ENCODE results near the gene MOB1B. TPM values are rescaled to one million over a fixed set of nuclear protein-coding genes. Genes with fewer than 3 reads are reported as not detected.

MOB1B gene
- total RNA-seq, 5 donors from 2014 or later (not counting 1 experiment from before 2014, with no cell fraction given): 10.7 to 16.0 (median 11.2) TPM

GRCh38 chr4:70920592-70920991 is 18.4 kb downstream of the MOB1B start:
- no peak overlapping the region for H3K27ac Mint-ChIP-seq

GRCh38 chr4:70925418-70925817 is 23.2 kb downstream of the MOB1B start:
- H3K27me3 ChIP-seq (replicated peaks in 1 of 2; ENCODE audit: control insufficient read depth in 2 of 2, extremely low read depth in 1 of 2, insufficient read depth in 2 of 2, low read length in 1 of 2): no peaks in the 10 kb centered on the region
- Mint-ChIP-seq H3K27me3 (no peaks in the 10 kb centered on the region), H3K9me3 (no peaks in the 10 kb centered on the region), H3K4me3 (peak overlapping the region in 1 of 3 donors; percentile 19), H3K36me3 (peaks cover 6% of the 10 kb centered on the region), H3K4me1 (peaks cover 30 to 49% (median 39%) of the 10 kb centered on the region in 3 donors), H3K27ac (no peak overlapping the region)
- CTCF ChIA-PET: no interaction called here
- POLR2A ChIA-PET: interaction anchor here in 1 of 2 donors (0.8 kb wide), 1 partner anchor 222 kb away, joined by 7 read pairs; no protein-coding TSS in a partner anchor
- H3K36me3 ChIP-seq (ENCODE audit: control insufficient read depth in 2 of 2, extremely low read depth in 1 of 2, insufficient read depth in 1 of 2, low read length in 1 of 2): no peaks in the 10 kb centered on the region
- no peak overlapping the region for H3K27ac ChIP-seq (ENCODE audit: low read length)
- no CpG with 5 or more reads among the region's 1 CpG for WGBS (ENCODE audit: insufficient coverage)
- H3K9me3 ChIP-seq: no peaks in the 10 kb centered on the region
- DNase-seq: no peak
- no peak overlapping the region for H3K4me3 ChIP-seq (ENCODE audit: control insufficient read depth in 1 of 2, extremely low read depth in 1 of 2, low read length in 1 of 2)
- no peak for ATAC-seq (replicated peaks in 1 of 4)
- peaks cover 14% of the 10 kb centered on the region in 2 experiments for H3K4me1 ChIP-seq (ENCODE audit: control insufficient read depth in 1 of 2, extremely low read depth in 1 of 2, insufficient read depth in 2 of 2, low read length in 2 of 2)

More at GRCh38 chr4:70920592-70920991, 18.4 kb downstream of the MOB1B start:
- Histone ChIP-seq H3K9me3 (no peaks in the 10 kb centered on the region), H3K27me3 (replicated peaks in 1 of 2; ENCODE audit: control insufficient read depth in 2 of 2, extremely low read depth in 1 of 2, insufficient read depth in 2 of 2, low read length in 1 of 2) (no peaks in the 10 kb centered on the region), H3K36me3 (ENCODE audit: control insufficient read depth in 2 of 2, extremely low read depth in 1 of 2, insufficient read depth in 1 of 2, low read length in 1 of 2) (no peaks in the 10 kb centered on the region), H3K4me3 (ENCODE audit: control insufficient read depth in 1 of 2, extremely low read depth in 1 of 2, low read length in 1 of 2) (no peak overlapping the region), H3K27ac (ENCODE audit: low read length) (no peak overlapping the region), H3K4me1 (ENCODE audit: control insufficient read depth in 1 of 2, extremely low read depth in 1 of 2, insufficient read depth in 2 of 2, low read length in 2 of 2) (peaks cover 0 to 2% of the 10 kb centered on the region in 2 experiments)
- ChIA-PET CTCF (interaction anchor here in 1 of 2 donors (0.6 kb wide), 1 partner anchor 12 kb away, joined by 3 read pairs; no protein-coding TSS in a partner anchor), POLR2A (interaction anchor here in 1 of 2 donors (0.6 kb wide), 1 partner anchor 200 kb away, joined by 3 read pairs; no protein-coding TSS in a partner anchor)
- DNase-seq (no peak), ATAC-seq (replicated peaks in 1 of 4) (no peak)
- Mint-ChIP-seq H3K4me1 (peaks cover 6 to 30% (median 15%) of the 10 kb centered on the region in 3 donors), H3K4me3 (no peak overlapping the region), H3K9me3 (peaks cover 0 to 3% (median 0%) of the 10 kb centered on the region in 3 donors), H3K27me3 (no peaks in the 10 kb centered on the region), H3K36me3 (peaks cover 15% of the 10 kb centered on the region)

- Histone ChIP-seq H3K4me1 (ENCODE audit: control insufficient read depth in 1 of 2, extremely low read depth in 1 of 2, insufficient read depth in 2 of 2, low read length in 2 of 2) (peaks cover 14% of the 10 kb centered on the region in 2 experiments), H3K9me3 (no peaks in the 10 kb centered on the region), H3K27me3 (replicated peaks in 1 of 2; ENCODE audit: control insufficient read depth in 2 of 2, extremely low read depth in 1 of 2, insufficient read depth in 2 of 2, low read length in 1 of 2) (no peaks in the 10 kb centered on the region), H3K4me3 (ENCODE audit: control insufficient read depth in 1 of 2, extremely low read depth in 1 of 2, low read length in 1 of 2) (no peak overlapping the region), H3K27ac (ENCODE audit: low read length) (no peak overlapping the region), H3K36me3 (ENCODE audit: control insufficient read depth in 2 of 2, extremely low read depth in 1 of 2, insufficient read depth in 1 of 2, low read length in 1 of 2) (no peaks in the 10 kb centered on the region)
- DNase-seq: no peak
- ChIA-PET POLR2A (interaction anchor here in 1 of 2 donors (0.8 kb wide), 1 partner anchor 223 kb away, joined by 7 read pairs; no protein-coding TSS in a partner anchor), CTCF (no interaction called here)
- ATAC-seq (replicated peaks in 1 of 4): no peak
- peaks cover 2% of the 10 kb centered on the region for H3K36me3 Mint-ChIP-seq
- H3K4me3 Mint-ChIP-seq: peak overlapping the region in 2 of 3 donors; percentile 5 to 19
- no peaks in the 10 kb centered on the region for H3K27me3 Mint-ChIP-seq
- H3K9me3 Mint-ChIP-seq: no peaks in the 10 kb centered on the region
- peak overlapping the region in 1 of 2 donors; percentile 64 for H3K27ac Mint-ChIP-seq
- 66% methylated on average over 2 of the region's 6 CpGs for WGBS (ENCODE audit: insufficient coverage)
- peaks cover 35 to 54% (median 45%) of the 10 kb centered on the region in 3 donors for H3K4me1 Mint-ChIP-seq
These were observed 23.9 kb downstream of the MOB1B start for GRCh38 chr4:70925899-70926635.

GRCh38 chr4:70927502-70928137 is 25.5 kb downstream of the MOB1B start:
- peaks cover 14% of the 10 kb centered on the region in 2 experiments for H3K4me1 ChIP-seq (ENCODE audit: control insufficient read depth in 1 of 2, extremely low read depth in 1 of 2, insufficient read depth in 2 of 2, low read length in 2 of 2)
- Mint-ChIP-seq H3K4me1 (peaks cover 37 to 47% (median 41%) of the 10 kb centered on the region in 3 donors), H3K36me3 (peaks cover 2% of the 10 kb centered on the region), H3K4me3 (peak overlapping the region in 2 of 3 donors; percentile 19 to 23), H3K9me3 (no peaks in the 10 kb centered on the region), H3K27ac (peak overlapping the region; percentile 7 to 73), H3K27me3 (no peaks in the 10 kb centered on the region)
- H3K27ac ChIP-seq (ENCODE audit: low read length): peak overlapping the region; percentile 34
- peak overlapping the region in 1 of 2 donors; percentile 32 for H3K4me3 ChIP-seq (ENCODE audit: control insufficient read depth in 1 of 2, extremely low read depth in 1 of 2, low read length in 1 of 2)
- WGBS (ENCODE audit: insufficient coverage): 56% methylated on average over 2 of the region's 8 CpGs
- H3K36me3 ChIP-seq (ENCODE audit: control insufficient read depth in 2 of 2, extremely low read depth in 1 of 2, insufficient read depth in 1 of 2, low read length in 1 of 2): no peaks in the 10 kb centered on the region
- ATAC-seq (replicated peaks in 1 of 4) (peak; percentile 45 to 89 (median 63)), DNase-seq (peak in 32 of 35 experiments; percentile 2 to 58 (median 22))
- POLR2A ChIA-PET: no interaction called here
- no peaks in the 10 kb centered on the region for H3K27me3 ChIP-seq (replicated peaks in 1 of 2; ENCODE audit: control insufficient read depth in 2 of 2, extremely low read depth in 1 of 2, insufficient read depth in 2 of 2, low read length in 1 of 2)
- CTCF ChIA-PET: interaction anchor here (0.7 to 1.0 kb wide), 2 partner anchors 15 to 192 kb away, joined by 4 to 5 read pairs; no protein-coding TSS in a partner anchor
- no peaks in the 10 kb centered on the region for H3K9me3 ChIP-seq

GRCh38 chr4:70930530-70931256 is 28.5 kb downstream of the MOB1B start:
- no peaks in the 10 kb centered on the region for H3K27me3 Mint-ChIP-seq
- DNase-seq (no peak), ATAC-seq (replicated peaks in 1 of 4) (no peak)
- peak overlapping the region in 1 of 2 donors; percentile 66 for H3K27ac Mint-ChIP-seq
- no peak overlapping the region for H3K4me3 Mint-ChIP-seq
- POLR2A ChIA-PET: interaction anchor here (0.6 kb wide), 2 partner anchors 28 to 251 kb away, joined by 6 to 7 read pairs; no protein-coding TSS in a partner anchor
- Histone ChIP-seq H3K9me3 (no peaks in the 10 kb centered on the region), H3K4me3 (ENCODE audit: control insufficient read depth in 1 of 2, extremely low read depth in 1 of 2, low read length in 1 of 2) (no peak overlapping the region), H3K27ac (ENCODE audit: low read length) (no peak overlapping the region), H3K27me3 (replicated peaks in 1 of 2; ENCODE audit: control insufficient read depth in 2 of 2, extremely low read depth in 1 of 2, insufficient read depth in 2 of 2, low read length in 1 of 2) (no peaks in the 10 kb centered on the region), H3K4me1 (ENCODE audit: control insufficient read depth in 1 of 2, extremely low read depth in 1 of 2, insufficient read depth in 2 of 2, low read length in 2 of 2) (peaks cover 11 to 18% of the 10 kb centered on the region in 2 experiments), H3K36me3 (ENCODE audit: control insufficient read depth in 2 of 2, extremely low read depth in 1 of 2, insufficient read depth in 1 of 2, low read length in 1 of 2) (no peaks in the 10 kb centered on the region)
- peaks cover 6% of the 10 kb centered on the region for H3K36me3 Mint-ChIP-seq
- WGBS (ENCODE audit: insufficient coverage): no CpG with 5 or more reads among the region's 2 CpGs
- peaks cover 30 to 39% (median 33%) of the 10 kb centered on the region in 3 donors for H3K4me1 Mint-ChIP-seq
- CTCF ChIA-PET: interaction anchor here (0.6 to 0.7 kb wide), 4 partner anchors 27 to 89 kb away, joined by 4 to 7 read pairs (median 4); no protein-coding TSS in a partner anchor
- no peaks in the 10 kb centered on the region for H3K9me3 Mint-ChIP-seq
